Liver (tissue), 3 donors: ENCODE measurements around the gene MBP.

Experiments
- EGR1 ChIP-seq, 2 donors: IDR thresholded peaks; 2 replicates each; pipeline ENCODE4 v1.6.1; 2016 to 2018; ENCODE audit warnings: antibody characterized with exemption in 2 of 2, low read depth in 2 of 2
- GABPA ChIP-seq, 2 donors: IDR thresholded peaks in 1 of 2; conservative IDR thresholded peaks in 1 of 2; 2 replicates each; pipeline ENCODE4 v1.6.1; 2016; ENCODE audit warnings: antibody characterized with exemption in 2 of 2, mild to moderate bottlenecking in 1 of 2, moderate library complexity in 1 of 2
- HNF4A ChIP-seq, 2 donors: conservative IDR thresholded peaks; 2 replicates each; pipeline ENCODE4 v1.6.1; 2016; ENCODE audit warnings: antibody characterized with exemption in 2 of 2, mild to moderate bottlenecking in 2 of 2
- HNF4G ChIP-seq: IDR thresholded peaks from 2 replicates; pipeline ENCODE4 v1.6.1; 2016; ENCODE audit warnings: antibody characterized with exemption
- JUND ChIP-seq, 2 donors: IDR thresholded peaks; 2 replicates each; pipeline ENCODE4 v1.6.1; 2016; ENCODE audit warnings: antibody characterized with exemption in 2 of 2
- NR2F2 ChIP-seq: IDR thresholded peaks from 2 replicates; pipeline ENCODE4 v1.6.1; 2016; ENCODE audit warnings: antibody characterized with exemption
- RXRA ChIP-seq, 2 donors: IDR thresholded peaks; 2 replicates each; pipeline ENCODE4 v1.6.1; 2017 to 2018; ENCODE audit warnings: antibody characterized with exemption in 2 of 2, mild to moderate bottlenecking in 1 of 2
- SP1 ChIP-seq: IDR thresholded peaks from 2 replicates; pipeline ENCODE4 v1.6.1; 2018; ENCODE audit warnings: antibody characterized with exemption, mild to moderate bottlenecking
- TAF1 ChIP-seq: conservative IDR thresholded peaks from 2 replicates; pipeline ENCODE4 v1.6.1; 2016; ENCODE audit warnings: antibody characterized with exemption, mild to moderate bottlenecking
- TF ChIP-seq, protein P1 (sequence below): fragments of 150-350 bp; IDR thresholded peaks from 2 replicates; pipeline ENCODE4 v1.5.1; 2017; ENCODE audit warnings: improper control_type of control experiment, low read depth, low read length; ENCODE audit not compliant: missing input control
- TF ChIP-seq, protein P2 (sequence below): IDR thresholded peaks from 2 replicates; pipeline ENCODE4 v1.6.1; 2016; ENCODE audit warnings: antibody characterized with exemption, mild to moderate bottlenecking
- TF ChIP-seq, protein P3 (sequence below): IDR thresholded peaks from 2 replicates; pipeline ENCODE4 v1.6.1; 2016; ENCODE audit warnings: antibody characterized with exemption
- donor health status: healthy.
- donor health status: healthy.

DNA sequence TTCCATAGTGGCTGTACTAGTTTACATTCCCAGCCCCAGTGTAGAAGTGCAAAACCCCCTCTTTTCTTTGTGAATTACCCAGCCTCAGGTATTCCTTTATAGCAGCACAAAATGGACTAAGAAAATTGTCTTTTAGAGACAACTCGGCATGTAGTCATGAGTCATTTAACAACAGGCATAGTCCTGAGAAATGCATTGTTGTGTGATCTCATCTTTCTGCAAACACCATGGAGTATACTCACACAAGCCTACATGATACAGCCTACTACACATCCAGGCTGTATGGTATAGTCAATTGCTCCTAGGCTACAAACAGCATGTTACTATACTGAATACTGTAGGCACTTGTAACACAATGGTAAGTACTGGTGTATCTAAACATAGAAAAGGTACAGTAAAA, 44.4 kb upstream of the MBP start:
- TF ChIP-seq, protein P1, sequence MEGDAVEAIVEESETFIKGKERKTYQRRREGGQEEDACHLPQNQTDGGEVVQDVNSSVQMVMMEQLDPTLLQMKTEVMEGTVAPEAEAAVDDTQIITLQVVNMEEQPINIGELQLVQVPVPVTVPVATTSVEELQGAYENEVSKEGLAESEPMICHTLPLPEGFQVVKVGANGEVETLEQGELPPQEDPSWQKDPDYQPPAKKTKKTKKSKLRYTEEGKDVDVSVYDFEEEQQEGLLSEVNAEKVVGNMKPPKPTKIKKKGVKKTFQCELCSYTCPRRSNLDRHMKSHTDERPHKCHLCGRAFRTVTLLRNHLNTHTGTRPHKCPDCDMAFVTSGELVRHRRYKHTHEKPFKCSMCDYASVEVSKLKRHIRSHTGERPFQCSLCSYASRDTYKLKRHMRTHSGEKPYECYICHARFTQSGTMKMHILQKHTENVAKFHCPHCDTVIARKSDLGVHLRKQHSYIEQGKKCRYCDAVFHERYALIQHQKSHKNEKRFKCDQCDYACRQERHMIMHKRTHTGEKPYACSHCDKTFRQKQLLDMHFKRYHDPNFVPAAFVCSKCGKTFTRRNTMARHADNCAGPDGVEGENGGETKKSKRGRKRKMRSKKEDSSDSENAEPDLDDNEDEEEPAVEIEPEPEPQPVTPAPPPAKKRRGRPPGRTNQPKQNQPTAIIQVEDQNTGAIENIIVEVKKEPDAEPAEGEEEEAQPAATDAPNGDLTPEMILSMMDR: no peak
- TF ChIP-seq SP1: no peak
- TF ChIP-seq HNF4A (conservative IDR thresholded peaks at IDR 0.05): no peak
- TF ChIP-seq NR2F2: no peak
- no peak for TF ChIP-seq JUND (IDR thresholded peaks at IDR 0.05)
- TF ChIP-seq GABPA (IDR thresholded peaks at IDR 0.05 in 1 of 2, conservative IDR thresholded peaks at IDR 0.05 in 1 of 2): no peak
- TF ChIP-seq, protein P2, sequence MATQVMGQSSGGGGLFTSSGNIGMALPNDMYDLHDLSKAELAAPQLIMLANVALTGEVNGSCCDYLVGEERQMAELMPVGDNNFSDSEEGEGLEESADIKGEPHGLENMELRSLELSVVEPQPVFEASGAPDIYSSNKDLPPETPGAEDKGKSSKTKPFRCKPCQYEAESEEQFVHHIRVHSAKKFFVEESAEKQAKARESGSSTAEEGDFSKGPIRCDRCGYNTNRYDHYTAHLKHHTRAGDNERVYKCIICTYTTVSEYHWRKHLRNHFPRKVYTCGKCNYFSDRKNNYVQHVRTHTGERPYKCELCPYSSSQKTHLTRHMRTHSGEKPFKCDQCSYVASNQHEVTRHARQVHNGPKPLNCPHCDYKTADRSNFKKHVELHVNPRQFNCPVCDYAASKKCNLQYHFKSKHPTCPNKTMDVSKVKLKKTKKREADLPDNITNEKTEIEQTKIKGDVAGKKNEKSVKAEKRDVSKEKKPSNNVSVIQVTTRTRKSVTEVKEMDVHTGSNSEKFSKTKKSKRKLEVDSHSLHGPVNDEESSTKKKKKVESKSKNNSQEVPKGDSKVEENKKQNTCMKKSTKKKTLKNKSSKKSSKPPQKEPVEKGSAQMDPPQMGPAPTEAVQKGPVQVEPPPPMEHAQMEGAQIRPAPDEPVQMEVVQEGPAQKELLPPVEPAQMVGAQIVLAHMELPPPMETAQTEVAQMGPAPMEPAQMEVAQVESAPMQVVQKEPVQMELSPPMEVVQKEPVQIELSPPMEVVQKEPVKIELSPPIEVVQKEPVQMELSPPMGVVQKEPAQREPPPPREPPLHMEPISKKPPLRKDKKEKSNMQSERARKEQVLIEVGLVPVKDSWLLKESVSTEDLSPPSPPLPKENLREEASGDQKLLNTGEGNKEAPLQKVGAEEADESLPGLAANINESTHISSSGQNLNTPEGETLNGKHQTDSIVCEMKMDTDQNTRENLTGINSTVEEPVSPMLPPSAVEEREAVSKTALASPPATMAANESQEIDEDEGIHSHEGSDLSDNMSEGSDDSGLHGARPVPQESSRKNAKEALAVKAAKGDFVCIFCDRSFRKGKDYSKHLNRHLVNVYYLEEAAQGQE: no peak
- no peak for TF ChIP-seq EGR1 (IDR thresholded peaks at IDR 0.05; ENCODE audit: low read depth in 2 of 2)
- TF ChIP-seq TAF1: no peak
- no peak for TF ChIP-seq RXRA (IDR thresholded peaks at IDR 0.05)
- TF ChIP-seq, protein P3, sequence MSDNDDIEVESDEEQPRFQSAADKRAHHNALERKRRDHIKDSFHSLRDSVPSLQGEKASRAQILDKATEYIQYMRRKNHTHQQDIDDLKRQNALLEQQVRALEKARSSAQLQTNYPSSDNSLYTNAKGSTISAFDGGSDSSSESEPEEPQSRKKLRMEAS: no peak
- no peak for TF ChIP-seq HNF4G
